Mammary epithelial cell (primary cell): ENCODE measurements around the gene FBXL16.
A peak's percentile ranks its signal among the peaks of the same experiment; 100 is the strongest.

Experiments
- CTCF ChIP-seq, 2 donors: IDR thresholded peaks in 1 of 2; conservative IDR thresholded peaks in 1 of 2; 2 replicates each; pipeline ENCODE4 v1.5.1; 2011 to 2012; ENCODE audit warnings: inconsistent platforms in 2 of 2, low read length in 2 of 2, mild to moderate bottlenecking in 2 of 2, control low read depth in 1 of 2, low read depth in 1 of 2; ENCODE audit not compliant: insufficient read depth in 1 of 2; ENCODE audit errors: extremely low read depth in 1 of 2
- EZH2 ChIP-seq: IDR thresholded peaks from 2 replicates; pipeline ENCODE4 v1.6.1; 2012; ENCODE audit warnings: low read length, inconsistent platforms, borderline replicate concordance

- TF ChIP-seq EZH2 (no peak), CTCF (conservative IDR thresholded peaks at IDR 0.05 in 1 of 2, IDR thresholded peaks at IDR 0.05 in 1 of 2; ENCODE audit: extremely low read depth in 1 of 2, insufficient read depth in 1 of 2, low read depth in 1 of 2, low read length in 2 of 2) (peak; percentile 42 to 71)
Observed at GRCh38 chr16:648071-648780, 57.4 kb downstream of the FBXL16 start.
